ENCODE results near the gene ADGRD2. TPM values are rescaled to one million over a fixed set of nuclear protein-coding genes. Genes with fewer than 3 reads are reported as not detected.

ADGRD2 gene
- total and polyA plus RNA-seq, 2 of the 13 experiments (the other 11 are each of a cell fraction or from before 2014, with no cell fraction given) = not detected

DNA sequence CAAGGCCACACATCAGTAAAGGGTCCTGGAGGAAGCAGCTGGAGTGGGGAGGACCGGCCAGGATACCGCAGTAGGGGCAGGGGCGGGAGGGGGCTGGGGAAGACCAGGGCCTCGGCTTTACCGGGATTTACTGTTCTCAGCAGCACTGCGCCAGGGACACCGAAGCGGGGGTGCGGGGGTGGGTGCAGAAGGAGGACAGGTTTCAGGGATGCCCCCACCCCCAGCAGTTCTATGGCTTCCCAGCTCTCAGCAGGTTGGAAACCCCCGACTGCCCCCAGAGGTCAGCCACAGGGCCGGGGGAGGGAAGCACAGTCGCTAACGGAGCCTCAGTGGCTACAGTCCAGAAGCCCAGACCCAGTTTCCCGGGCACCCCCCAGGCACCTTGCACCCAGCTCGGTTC lies 35.7 kb downstream of the ADGRD2 start:
- BruUV-seq (replicated peaks) = no TSS peak
- Histone ChIP-seq H3K9ac (ENCODE audit: insufficient read depth, low read depth, low read length) (no peak overlapping the region), H3K79me2 (ENCODE audit: insufficient read depth, low read length) (no peaks in the 10 kb centered on the region), H3K4me3 (replicated peaks in 1 of 3; ENCODE audit: insufficient read depth in 1 of 3, low read depth in 2 of 3, low read length in 3 of 3) (no peak overlapping the region), H3K27ac (ENCODE audit: extremely low read length, insufficient read depth, low read length) (no peak overlapping the region), H3K4me1 (ENCODE audit: insufficient read depth, low read length) (peaks cover 1% of the 10 kb centered on the region; the same call in 1 of the 2 replicates), H2AFZ (ENCODE audit: low read length) (no peak overlapping the region), H3K36me3 (replicated peaks in 1 of 2; ENCODE audit: control insufficient read depth in 1 of 2, insufficient read depth in 2 of 2, low read length in 2 of 2) (peaks cover 1 to 2% of the 10 kb centered on the region in 2 experiments; a peak in 3 of 5 replicates), H3K9me3 (ENCODE audit: low read length) (no peaks in the 10 kb centered on the region), H4K20me1 (ENCODE audit: insufficient read depth, low read length) (no peaks in the 10 kb centered on the region), H3K27me3 (ENCODE audit: control insufficient read depth in 1 of 2, insufficient read depth in 2 of 2, low read length in 2 of 2) (no peaks in the 10 kb centered on the region), H3K4me2 (ENCODE audit: low read depth, low read length) (no peak overlapping the region)
- no peak for ATAC-seq
- 81% methylated on average over 5 of the region's 15 CpGs for WGBS (ENCODE audit: low lambda C conversion rate)
- intact Hi-C loops (cut with micrococcal nuclease; ENCODE audit: unreplicated experiment) (no loop called here), in situ Hi-C loops (cut with HindIII; ENCODE audit: extremely low pct_ligation_motif_present, low pct_unique_long_range_greater_than_20kb) (no loop called here)
- POLR2A ChIA-PET = no interaction called here
- 0 out of 2 replicates have a peak, but pooled peaks have one; percentile 4 for TF ChIP-seq AKAP8 (CRISPR knock-in tag; IDR thresholded peaks at IDR 0.05)
- no peak for TF ChIP-seq SIX1 (CRISPR knock-in tag; IDR thresholded peaks at IDR 0.05; ENCODE audit: borderline replicate concordance)
- CTCF ChIA-PET (ENCODE audit: low intra/inter-chr PET ratio, low total read pairs) = no interaction called here
- no peak for FAIRE-seq
- no peak for DNase-seq (ENCODE audit: low spot score)

DNA sequence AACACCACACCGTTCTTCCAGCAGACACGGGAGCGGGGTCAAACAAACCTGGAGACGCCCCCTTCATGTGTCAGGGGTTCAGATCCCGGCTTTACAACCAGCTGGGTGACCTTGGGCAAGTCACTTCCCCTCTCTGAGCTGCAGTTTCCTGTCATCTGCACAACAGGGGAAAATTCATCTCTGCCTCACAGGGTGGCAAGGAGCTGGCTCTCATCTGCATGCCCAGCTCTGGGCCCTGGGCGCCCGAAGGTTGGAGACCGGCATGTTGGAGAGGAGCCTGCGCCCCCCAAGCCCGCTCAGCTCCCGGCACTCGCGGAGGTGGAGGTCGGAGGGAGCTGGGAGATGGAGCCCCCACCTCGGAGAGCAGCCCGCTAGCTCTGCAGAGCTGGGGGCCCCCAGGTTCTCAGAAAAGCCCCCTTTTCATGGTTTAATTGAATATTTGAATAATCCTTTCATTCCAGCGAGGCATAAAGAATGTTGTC lies 36.6 kb downstream of the ADGRD2 start:
- no peak for FAIRE-seq

More for the DNA sequence above, 36.6 kb downstream of the ADGRD2 start:
- H3K4me1 ChIP-seq (ENCODE audit: insufficient read depth, low read length) = no peaks in the 10 kb centered on the region
- TF ChIP-seq TCF7 (IDR thresholded peaks at IDR 0.05; ENCODE audit: low read depth) (no peak), ZNF768 (CRISPR knock-in tag; IDR thresholded peaks at IDR 0.05) (peak; percentile 52; the same call in 1 of the 2 replicates), ZNF256 (CRISPR knock-in tag; conservative IDR thresholded peaks at IDR 0.05) (no peak)
- no TSS peak for BruUV-seq (replicated peaks)
- no peak overlapping the region for H3K27ac ChIP-seq (ENCODE audit: extremely low read length, insufficient read depth, low read length)
- DNase-seq (ENCODE audit: low spot score) (no peak), ATAC-seq (no peak)
- in situ Hi-C loops (cut with HindIII; ENCODE audit: extremely low pct_ligation_motif_present, low pct_unique_long_range_greater_than_20kb) = no loop called here
- H3K9me3 ChIP-seq (ENCODE audit: low read length) = no peaks in the 10 kb centered on the region
- ChIA-PET POLR2A (no interaction called here), CTCF (ENCODE audit: low intra/inter-chr PET ratio, low total read pairs) (no interaction called here)
- WGBS (ENCODE audit: low lambda C conversion rate) = 84% methylated on average over 7 of the region's 17 CpGs
- H3K9ac ChIP-seq (ENCODE audit: insufficient read depth, low read depth, low read length) = no peak overlapping the region
- H2AFZ ChIP-seq (ENCODE audit: low read length) = no peak overlapping the region
- no peak overlapping the region for H3K4me2 ChIP-seq (ENCODE audit: low read depth, low read length)
- H3K4me3 ChIP-seq (replicated peaks in 1 of 3; ENCODE audit: insufficient read depth in 1 of 3, low read depth in 2 of 3, low read length in 3 of 3) = no peak overlapping the region
- intact Hi-C loops (cut with micrococcal nuclease; ENCODE audit: unreplicated experiment) = no loop called here
- peaks cover 1 to 2% of the 10 kb centered on the region in 2 experiments; a peak in 3 of 5 replicates for H3K36me3 ChIP-seq (replicated peaks in 1 of 2; ENCODE audit: control insufficient read depth in 1 of 2, insufficient read depth in 2 of 2, low read length in 2 of 2)
- no peaks in the 10 kb centered on the region for H3K79me2 ChIP-seq (ENCODE audit: insufficient read depth, low read length)
- H4K20me1 ChIP-seq (ENCODE audit: insufficient read depth, low read length) = no peaks in the 10 kb centered on the region
- no peaks in the 10 kb centered on the region for H3K27me3 ChIP-seq (ENCODE audit: control insufficient read depth in 1 of 2, insufficient read depth in 2 of 2, low read length in 2 of 2)

All from HepG2 (cell line).